Hindlimb muscle (tissue), 1 donor: ENCODE measurements around the gene KDM1A. TPM values are rescaled to one million over a fixed set of nuclear protein-coding genes. Genes with fewer than 3 reads are reported as not detected.

Experiments used
- DNase-seq: peaks from one replicate; pipeline ENCODE4 v3.0.0-alpha.2; 2013
- polyA plus RNA-seq: library from polyadenylated mRNA; unstranded; fragments of 120-200 nt; gene quantifications from one replicate; pipeline ENCODE4 v1.2.1, GENCODE V29; 2013; ENCODE audit not compliant: insufficient read length

Gene KDM1A
- polyA plus RNA-seq, 1 donor = 74.3 TPM

DNA sequence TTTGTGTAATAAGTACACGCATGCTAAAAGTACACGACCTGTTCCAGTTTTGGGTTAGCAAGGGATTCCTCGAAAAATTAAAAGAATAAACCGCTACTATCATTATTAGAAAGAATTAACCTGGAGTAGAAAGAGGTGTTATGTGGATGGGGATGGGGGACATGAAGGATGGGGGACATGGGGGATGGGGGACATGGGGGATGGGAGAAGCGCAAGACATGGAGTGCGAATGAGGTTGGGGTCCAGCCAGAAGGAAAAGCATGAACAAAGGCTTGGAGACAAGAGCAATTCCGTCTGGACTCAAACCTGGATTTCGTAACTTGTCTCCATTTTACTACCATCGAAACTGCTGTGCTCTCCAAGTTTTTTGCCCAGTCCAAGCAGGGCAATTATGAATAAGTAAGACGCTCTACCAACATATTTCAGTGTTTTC, 591 bp upstream of the KDM1A start:
- no peak for DNase-seq

DNA sequence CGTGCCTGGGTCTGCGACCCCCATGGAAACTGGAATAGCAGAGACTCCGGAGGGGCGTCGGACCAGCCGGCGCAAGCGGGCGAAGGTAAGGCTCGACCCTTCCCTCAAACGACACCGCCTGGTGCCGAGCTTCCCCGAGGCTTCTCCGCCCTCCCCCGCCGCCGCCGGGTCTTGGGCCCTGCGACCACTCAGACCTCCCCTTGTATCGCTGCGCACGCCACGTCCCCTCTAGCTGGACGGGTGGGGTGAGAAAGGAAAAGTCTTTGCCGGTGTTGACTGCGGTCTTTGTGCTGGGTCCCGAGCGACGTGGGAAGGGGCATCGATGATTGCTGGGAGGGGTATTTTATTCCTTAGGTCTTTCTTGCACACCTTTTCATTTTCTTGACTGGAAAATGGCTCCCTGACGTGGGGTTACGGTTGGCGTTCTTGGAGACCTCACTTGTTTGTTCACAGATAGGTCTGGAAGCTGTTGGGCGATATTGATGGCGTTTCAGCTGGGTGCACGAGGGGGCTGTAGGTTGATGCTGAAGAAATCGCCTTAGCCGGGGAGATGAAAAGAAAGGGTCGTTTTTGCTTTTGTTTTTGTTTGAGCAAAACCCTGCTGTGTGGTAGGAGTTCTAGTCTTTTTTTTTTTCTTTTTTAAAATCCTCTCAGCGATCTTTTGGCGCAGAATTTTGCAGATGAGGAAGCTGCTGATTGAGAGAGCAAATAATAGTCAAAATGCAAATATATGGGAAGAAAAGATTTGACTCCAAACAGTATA, 776 bp downstream of the KDM1A start:
- DNase-seq = peak; percentile 64

DNA sequence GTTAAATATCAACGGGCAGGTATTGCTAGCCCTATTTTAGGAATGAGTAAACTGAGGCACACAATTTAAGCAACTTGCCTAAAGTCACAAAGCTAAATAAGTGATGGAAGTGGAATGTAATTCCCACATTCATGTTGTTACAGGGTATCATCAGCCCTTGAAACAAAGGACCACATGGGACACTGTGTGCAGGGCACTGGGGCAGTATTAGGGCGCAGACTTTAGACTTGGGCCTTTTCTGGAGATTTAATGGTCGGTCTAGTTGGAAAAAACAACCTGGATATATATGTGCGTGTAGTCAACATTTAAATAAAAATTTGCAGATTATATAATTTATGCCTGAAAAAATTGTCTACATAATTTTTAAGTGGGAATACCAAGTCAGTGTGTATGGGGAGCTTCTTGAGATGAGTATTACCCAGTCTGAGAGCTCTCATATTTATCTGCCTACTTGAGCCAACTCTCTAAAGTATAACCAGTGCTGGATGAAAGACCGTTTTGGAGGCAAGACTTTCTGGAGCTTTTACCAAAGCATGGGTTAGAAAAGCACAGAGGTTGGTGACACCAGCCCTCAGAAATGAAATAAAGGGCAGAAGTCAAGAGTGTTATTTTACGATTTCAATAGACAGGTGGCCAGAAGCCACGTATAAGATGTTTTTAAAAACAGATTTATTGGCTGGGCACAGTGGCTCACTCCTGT, 1.6 kb downstream of the KDM1A start:
- peak; percentile 1 for DNase-seq

DNA sequence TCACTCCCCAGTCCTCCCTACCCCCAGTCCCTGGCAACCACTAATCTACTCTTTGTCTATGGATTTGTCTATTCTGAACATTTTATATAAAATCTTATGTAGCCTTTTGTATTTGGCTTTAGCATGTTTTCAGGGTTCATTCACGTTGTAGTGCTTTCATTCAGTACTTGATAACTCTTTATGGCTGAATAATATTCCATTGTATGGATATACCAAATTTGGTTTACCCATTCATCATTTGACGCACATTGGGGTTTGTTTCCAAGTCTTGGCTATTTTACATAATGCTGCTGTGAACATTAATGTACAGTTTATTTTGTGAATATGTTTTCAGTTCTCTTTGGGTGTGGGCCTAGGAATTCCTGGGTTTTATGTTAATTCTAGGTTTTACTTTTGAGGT, 2.6 kb downstream of the KDM1A start:
- no peak for DNase-seq

DNA sequence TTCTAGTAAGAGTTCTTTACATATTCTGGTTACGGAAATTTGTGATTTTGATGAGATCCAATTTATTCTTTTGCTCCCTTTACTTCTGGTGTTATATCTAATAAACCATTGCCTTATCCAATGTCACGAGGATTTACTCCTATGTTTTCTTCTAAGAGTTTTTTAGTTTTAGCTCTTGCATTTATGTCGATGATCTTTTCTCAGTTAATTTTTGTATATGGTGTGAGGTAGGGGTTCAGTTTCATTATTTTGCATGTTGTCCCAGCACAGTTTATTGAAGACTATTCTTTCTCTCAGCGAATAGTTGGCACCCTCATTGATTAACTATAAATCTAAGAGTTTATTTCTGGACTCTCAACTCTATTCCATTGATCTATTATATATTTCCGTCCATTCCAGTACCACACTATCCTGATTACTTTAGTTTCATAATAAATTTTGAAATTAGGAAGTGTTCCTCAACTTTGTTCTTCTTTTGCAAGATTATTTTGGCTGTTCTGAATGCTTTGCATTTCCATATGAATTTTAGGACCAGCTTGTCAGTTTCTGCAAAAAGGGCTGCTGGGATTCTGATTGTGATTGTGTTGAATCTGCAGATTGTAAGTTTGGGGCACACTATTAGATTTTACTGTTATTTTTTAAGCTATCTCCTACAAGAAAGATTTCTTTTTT, 4.0 kb downstream of the KDM1A start:
- DNase-seq = no peak

DNA sequence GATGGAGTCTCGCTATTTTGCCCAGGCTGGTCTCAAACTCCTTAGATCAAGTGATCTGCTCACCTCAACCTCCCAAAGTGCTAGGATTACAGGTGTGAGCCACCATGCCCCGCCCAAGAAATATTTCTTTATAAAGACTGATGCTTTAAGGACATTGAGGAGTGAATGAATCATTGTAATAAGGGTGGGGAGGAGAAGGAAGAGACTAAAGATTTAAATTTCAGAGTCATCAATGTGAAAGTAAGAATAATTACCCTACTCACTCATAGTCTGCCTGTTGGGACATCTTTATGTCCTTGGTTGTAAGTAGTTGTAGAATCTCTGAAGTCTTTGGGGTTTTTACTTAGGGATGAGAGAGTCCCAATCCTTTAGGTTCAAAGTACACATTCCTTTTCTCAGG, 7.3 kb downstream of the KDM1A start:
- no peak for DNase-seq

DNA sequence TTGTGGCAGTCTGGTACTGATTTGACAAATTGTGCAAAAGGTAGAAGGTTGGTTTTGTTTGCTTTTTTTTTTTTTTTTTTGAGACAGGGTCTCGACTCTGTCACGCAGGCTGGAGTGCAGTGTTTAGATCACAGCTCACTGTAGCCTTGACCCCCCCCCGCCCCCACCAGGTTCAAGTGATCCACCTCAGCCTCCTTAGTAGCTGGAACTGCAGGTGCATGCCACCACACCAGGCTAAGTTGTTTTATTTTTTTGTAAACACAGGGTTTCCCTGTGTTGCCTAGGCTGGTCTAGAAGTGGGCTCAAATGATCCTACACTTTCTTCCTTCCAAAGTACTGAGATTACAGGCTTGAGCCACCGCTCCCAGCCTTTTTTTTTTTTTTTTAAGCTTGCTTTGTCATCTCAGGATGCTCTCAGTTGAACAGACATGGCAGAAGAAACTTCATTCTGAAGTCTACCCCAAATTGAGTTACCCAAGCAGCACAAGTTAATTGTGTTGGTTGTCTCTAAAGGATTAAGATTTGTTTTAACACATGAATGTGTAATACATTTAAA, 8.2 kb downstream of the KDM1A start:
- DNase-seq = no peak

DNA sequence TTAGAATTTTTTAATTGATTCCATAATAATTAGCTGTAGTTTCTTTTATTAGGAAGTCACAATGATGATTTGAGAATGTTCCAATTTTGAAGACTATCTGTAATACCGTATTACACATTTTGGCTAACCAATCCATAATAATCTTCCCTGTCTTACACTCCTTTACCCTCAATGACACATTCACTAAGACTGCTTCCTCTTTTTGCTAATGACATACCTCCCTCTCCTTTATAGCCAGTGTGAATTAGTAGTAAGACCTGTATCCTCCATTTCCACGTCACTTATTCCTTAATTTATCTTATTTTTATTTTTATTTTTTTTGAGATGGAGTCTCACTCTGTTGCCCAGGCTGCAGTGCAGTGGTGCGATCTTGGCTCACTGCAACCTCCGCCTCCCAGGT, 10.1 kb downstream of the KDM1A start:
- no peak for DNase-seq

DNA sequence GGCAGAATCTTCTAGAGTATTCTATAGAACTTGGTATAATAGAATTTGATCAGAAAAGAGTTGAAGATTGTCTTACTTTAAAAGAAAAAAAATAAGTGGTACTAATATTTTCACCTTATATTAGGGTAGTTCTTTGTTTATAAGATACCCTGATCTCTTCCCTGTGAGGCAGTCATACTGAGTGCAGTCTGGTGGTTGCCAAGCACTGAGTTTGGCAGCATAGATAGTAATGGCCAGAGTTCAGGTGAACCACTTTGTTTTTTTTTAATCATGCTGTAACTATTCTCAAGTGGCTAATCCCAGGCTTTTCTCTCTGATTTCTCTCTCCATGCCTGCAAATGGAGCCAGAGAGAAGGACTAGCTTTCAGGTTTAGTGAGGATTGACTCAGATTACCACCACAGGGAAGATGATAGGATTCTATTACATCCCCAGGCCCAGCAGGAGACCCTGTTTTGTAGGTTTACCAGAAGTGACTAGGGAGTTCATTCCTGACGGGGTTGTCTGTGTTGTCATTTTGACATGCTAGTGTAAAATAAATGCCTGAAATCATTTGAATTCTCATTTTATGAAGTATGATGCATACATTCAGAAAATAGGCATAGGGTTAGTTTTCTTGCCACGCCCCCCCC, 16.7 kb downstream of the KDM1A start:
- no peak for DNase-seq

DNA sequence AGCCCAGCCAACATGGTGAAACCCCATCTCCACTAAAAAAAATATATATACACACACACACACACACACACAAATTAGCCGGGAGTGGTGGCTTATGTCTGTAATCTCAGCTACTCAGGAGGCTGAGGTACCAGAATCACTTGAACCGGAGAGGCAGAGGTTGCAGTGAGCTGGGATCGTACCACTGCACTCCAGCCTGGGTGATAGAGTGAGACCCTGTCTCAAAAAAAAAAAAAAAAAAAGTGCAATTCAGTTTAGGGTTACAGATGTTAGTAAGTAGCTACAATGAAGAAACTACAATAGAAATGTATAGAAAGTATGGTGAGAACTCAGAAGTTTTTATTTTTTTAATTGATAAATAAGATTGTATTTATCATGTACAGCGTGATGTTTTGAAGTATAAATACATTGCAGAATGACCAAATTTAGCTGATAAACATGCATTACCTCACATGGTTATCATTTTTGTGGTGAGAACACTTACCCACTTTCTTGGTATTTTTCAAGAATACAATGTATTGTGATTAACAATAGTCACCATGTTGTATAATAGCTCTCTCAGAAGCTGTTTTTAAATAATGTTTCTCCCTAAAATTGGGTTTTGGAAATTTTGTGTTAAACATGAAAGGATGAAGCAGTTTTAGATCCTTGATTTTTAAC, 17.9 kb downstream of the KDM1A start:
- DNase-seq = no peak

DNA sequence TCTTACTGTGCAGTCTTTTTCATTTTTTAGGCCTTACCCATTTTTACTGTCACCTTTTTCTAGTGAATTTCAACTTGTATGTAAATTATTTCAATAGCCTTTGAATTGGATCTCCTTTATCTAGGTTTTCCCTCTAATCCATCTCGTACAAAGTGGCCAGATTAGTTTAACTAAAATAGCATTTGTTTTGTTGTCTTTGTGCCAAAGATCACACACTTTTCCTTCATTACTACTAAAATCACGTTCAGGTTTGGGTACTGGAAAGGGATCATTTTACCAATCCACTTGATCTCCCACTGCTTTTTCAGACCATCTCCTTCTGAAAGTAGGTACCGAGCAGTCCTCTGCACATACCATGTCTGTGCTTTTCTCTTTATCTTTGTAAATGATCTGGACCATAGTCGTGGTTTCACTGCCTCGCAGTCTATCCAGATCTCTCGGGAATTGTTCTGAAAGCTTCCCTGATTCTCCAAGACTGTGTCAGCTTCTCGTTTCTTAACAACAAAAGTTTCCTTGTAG, 20.1 kb downstream of the KDM1A start:
- no peak for DNase-seq

DNA sequence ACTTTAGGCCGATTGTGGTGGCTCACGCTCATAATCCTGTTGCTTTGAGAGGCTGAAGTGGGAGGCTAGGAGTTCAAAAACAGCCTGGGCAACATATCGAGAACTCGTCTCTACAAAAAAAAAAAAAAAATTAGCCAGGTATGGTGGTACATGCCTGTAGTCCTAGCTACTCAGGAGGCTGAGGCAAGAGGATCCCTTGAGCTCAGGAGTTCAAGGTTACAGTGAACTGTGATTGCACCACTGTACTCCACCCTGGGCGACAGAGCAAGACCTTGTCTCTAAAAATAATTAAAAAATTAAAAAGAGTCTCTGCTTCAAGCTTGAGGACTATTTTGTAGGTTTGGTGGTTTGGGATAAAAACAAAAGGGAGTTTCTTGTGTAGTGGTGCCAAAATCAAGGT, 21.2 kb downstream of the KDM1A start:
- DNase-seq = no peak

DNA sequence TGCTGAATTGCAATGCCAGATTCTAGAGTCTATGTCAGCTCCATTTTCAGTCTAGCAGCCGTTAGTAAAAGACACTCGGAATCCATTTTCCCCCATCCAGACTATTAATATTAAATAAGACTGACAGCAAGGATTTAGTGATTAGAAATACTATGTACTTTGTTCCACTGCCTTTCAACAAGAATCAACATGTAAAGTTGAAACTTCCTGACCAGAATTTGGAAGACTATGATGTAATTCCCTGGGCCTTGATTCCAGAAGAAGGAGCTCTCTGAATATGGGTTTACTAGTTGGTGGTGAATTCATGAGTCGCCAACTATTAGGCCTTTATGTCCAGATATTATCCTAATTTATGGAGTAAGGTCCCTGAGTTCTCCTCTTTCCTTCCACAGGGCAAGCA, 24.8 kb downstream of the KDM1A start:
- DNase-seq = no peak

DNA sequence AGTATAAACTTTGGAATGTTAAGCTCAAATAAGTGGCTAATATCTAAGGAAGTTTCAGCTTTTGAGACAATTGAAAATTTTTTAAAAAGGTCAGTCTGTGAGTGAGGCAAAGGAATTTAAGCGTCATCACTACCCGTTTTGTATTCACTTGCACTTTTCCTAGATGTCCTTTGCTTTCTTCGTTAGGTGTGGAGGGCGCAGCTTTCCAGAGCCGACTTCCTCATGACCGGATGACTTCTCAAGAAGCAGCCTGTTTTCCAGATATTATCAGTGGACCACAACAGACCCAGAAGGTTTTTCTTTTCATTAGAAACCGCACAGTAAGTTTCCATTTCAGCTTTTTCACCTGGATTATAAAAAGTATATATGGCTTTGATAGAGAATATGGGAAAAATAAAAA, 30.9 kb downstream of the KDM1A start:
- no peak for DNase-seq

DNA sequence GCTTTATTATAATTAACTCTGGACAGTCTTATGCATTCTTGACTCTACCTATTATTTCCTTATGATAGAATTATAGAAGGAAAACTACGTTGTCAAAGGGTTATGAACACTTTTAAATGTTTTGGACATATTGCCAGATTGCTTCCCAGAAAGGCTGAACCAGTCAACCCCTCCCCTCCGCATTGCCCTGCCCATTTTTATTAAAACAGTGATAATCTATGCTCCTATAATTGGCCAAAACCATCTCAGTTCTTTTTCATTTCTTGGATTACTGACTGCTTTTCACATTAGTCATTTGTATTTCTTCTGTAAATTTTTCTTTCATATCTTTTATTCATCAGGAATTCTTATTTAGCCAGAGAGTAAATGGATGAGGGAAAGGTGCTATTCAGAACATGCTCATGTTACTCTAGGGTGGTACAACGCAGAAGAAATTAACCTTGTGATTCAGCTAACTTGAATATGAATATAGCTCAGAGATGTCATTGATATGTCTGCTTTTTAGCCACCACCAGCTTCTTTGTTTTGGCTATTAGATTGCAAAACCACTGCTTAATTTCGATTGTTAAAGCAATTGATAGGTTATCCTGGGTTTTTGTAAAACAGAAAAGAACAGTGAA, 32.1 kb downstream of the KDM1A start:
- DNase-seq = no peak

DNA sequence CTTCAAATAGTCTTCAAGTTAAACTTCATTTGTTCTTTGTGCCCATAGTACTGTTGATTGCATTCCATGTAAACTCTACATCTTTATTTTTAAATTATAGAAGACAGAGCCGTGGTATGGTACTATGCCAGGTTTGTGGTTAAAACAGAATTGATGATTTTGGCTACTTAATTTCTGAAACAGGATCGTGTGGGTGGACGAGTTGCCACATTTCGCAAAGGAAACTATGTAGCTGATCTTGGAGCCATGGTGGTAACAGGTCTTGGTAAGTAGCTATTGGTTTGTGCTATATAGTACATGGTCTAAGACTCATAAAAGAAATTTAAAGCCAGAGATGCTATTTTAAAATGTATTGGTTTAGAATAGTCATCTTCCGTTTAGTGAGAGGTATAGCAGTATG, 38.0 kb downstream of the KDM1A start:
- DNase-seq = no peak

DNA sequence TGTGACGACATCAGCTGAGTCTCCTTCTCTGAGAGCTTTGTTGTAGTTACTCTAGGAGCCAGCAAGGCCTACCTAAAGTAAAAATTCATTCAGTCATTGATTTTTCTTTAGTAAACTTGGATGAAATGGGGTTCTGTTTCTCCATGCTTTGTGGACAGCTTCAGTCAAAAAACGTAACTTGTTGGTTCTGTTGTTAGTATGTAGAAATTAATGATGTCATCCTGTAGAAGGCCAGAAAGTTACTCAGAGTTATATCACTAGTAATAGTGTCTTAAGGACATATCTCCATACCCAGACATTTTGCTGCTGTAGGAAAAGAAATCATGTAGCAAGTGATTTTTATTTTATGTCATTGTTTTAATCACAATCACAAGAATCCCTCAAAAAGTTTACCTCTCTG, 43.0 kb downstream of the KDM1A start:
- no peak for DNase-seq

DNA sequence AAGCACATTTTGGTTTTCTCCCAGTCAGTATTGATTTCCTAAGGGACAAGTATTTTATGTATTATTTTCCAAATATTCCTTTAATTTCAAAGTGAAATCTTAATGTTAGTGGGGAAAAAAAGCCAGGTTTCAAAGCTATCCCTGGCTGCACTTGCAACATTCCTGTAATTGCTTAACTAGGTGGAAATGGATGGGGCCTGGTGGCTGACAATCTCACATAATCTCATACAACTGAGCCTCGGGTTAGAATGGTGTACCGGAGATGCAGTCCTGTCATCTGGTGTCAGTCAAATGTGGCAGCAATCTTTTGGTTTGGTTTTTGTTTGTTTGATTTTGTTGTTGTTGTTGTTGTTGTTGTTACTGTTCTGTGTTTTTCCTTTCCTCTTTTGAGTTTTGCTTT, 46.1 kb downstream of the KDM1A start:
- DNase-seq = no peak

DNA sequence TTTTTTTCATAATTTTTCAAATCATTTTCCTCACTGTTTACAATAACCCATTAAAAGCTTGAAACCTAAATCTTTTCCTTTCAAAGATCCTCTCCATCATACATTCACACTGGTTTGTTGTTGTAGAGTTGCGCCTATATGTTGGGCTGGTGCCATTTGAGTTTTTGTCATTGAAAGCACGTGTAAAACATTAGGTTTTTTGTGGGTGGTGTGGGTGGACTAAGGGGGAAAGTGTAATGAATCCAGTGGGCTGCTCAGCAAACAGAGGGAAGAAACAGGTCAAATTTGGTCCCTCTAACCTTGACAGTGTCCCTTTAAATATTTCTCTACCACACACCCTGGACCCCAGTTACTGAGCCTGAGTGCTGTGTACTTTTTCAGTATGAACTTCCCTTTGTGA, 46.8 kb downstream of the KDM1A start:
- no peak for DNase-seq

DNA sequence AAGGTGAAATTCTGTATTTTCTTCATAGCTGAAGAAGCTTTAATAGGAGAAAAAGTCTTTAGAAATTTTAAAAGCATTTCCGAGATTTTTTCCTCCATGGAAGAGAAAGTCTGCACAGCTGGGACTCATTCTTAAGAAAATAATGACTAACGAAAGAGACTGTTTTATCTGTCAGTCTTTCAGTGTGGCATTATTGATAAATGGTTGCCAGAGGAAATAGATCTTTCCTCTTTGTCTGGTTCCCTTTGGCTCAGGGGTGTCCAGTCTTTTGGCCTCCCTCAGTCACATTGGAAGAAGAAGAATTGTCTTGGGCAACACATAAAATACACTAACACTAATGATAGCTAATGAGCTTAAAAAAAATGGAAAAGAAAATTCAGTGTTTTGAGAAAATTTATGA, 49.9 kb downstream of the KDM1A start:
- no peak for DNase-seq

DNA sequence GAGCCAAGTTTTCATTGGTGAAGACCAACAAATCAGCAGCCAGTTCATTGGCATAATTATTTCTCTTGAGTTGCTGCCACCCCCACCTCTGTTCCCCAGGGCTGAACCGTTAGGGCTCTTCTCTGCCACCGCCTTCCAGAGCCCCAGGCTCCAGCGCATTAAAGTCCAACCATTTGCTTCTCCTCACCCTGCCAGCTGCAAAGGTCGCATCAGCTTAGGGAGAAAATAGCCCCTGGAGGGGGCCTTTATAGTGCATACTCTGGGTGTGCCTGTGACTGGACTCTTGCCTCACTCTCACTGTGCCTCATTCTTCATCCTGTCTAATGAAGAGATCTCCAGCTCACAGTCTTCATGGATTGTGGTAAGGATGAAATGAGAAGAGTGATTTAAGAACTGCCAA, 50.4 kb downstream of the KDM1A start:
- no peak for DNase-seq

DNA sequence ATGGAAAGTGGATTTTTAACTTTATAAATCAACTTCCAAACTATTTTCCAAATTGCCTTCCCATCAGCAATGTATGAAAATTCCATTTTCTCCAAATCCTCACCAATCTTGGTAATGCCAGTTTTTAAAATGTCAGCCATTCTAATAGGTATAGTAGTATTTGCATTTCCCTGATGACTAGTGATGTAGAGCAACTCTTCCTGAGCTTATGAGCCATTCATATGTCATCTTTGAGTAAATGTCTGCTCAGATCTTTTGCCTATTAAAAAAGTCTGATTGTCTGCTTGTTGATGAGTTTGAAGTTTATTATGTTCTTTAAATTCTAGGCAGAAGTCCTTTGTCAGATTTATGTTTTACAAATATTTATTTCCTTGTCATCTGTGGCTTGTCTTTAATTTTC, 54.7 kb downstream of the KDM1A start:
- no peak for DNase-seq
